Measurements from ENCODE around the gene MMP20.

Gene MMP20

GRCh38 chr11:102604011-102604410, 21.1 kb downstream of the MMP20 start:
- no peak overlapping the region for H3K9ac ChIP-seq (ENCODE audit: low read length)
- H3K4me1 ChIP-seq (ENCODE audit: insufficient read depth, low read length, severe bottlenecking), result no peaks in the 10 kb centered on the region
- no peaks in the 10 kb centered on the region for H3K36me3 ChIP-seq (ENCODE audit: insufficient read depth, low read length)
- no peaks in the 10 kb centered on the region for H3F3A ChIP-seq (ENCODE audit: insufficient read depth, low read length)
- H3K4me2 ChIP-seq (ENCODE audit: low read length), result no peak overlapping the region
- H3K4me3 ChIP-seq (ENCODE audit: low read depth, low read length, poor library complexity, severe bottlenecking), result no peak overlapping the region
- no peak overlapping the region for H3K27ac ChIP-seq (ENCODE audit: low read depth, low read length, poor library complexity, severe bottlenecking)
- no peaks in the 10 kb centered on the region for H4K20me1 ChIP-seq (ENCODE audit: insufficient read depth, low read length)
- H3K79me2 ChIP-seq (ENCODE audit: insufficient read depth, low read length), result no peaks in the 10 kb centered on the region
- no peaks in the 10 kb centered on the region for H3K9me2 ChIP-seq (ENCODE audit: low read depth, low read length)
- no peaks in the 10 kb centered on the region for H3K9me3 ChIP-seq (ENCODE audit: low read length)
- H2AFZ ChIP-seq (ENCODE audit: low read length), result no peak overlapping the region
- no peaks in the 10 kb centered on the region for H3K27me3 ChIP-seq (ENCODE audit: insufficient read depth, low read length)
- no peak for TF ChIP-seq EZH2 (IDR thresholded peaks at IDR 0.05; ENCODE audit: borderline replicate concordance, low read length)
- TF ChIP-seq, protein P1, sequence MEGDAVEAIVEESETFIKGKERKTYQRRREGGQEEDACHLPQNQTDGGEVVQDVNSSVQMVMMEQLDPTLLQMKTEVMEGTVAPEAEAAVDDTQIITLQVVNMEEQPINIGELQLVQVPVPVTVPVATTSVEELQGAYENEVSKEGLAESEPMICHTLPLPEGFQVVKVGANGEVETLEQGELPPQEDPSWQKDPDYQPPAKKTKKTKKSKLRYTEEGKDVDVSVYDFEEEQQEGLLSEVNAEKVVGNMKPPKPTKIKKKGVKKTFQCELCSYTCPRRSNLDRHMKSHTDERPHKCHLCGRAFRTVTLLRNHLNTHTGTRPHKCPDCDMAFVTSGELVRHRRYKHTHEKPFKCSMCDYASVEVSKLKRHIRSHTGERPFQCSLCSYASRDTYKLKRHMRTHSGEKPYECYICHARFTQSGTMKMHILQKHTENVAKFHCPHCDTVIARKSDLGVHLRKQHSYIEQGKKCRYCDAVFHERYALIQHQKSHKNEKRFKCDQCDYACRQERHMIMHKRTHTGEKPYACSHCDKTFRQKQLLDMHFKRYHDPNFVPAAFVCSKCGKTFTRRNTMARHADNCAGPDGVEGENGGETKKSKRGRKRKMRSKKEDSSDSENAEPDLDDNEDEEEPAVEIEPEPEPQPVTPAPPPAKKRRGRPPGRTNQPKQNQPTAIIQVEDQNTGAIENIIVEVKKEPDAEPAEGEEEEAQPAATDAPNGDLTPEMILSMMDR (IDR thresholded peaks at IDR 0.05; ENCODE audit: low read length), result no peak

- Histone ChIP-seq H4K20me1 (ENCODE audit: insufficient read depth, low read length) (no peaks in the 10 kb centered on the region), H3K9me3 (ENCODE audit: low read length) (no peaks in the 10 kb centered on the region), H3K79me2 (ENCODE audit: insufficient read depth, low read length) (no peaks in the 10 kb centered on the region), H3K27me3 (ENCODE audit: insufficient read depth, low read length) (no peaks in the 10 kb centered on the region), H3K9ac (ENCODE audit: low read length) (no peak overlapping the region), H3F3A (ENCODE audit: insufficient read depth, low read length) (no peaks in the 10 kb centered on the region), H3K36me3 (ENCODE audit: insufficient read depth, low read length) (no peaks in the 10 kb centered on the region), H3K4me3 (ENCODE audit: low read depth, low read length, poor library complexity, severe bottlenecking) (no peak overlapping the region), H3K4me2 (ENCODE audit: low read length) (no peak overlapping the region), H3K4me1 (ENCODE audit: insufficient read depth, low read length, severe bottlenecking) (no peaks in the 10 kb centered on the region), H3K27ac (ENCODE audit: low read depth, low read length, poor library complexity, severe bottlenecking) (no peak overlapping the region), H2AFZ (ENCODE audit: low read length) (no peak overlapping the region), H3K9me2 (ENCODE audit: low read depth, low read length) (no peaks in the 10 kb centered on the region)
- TF ChIP-seq, protein P1 (IDR thresholded peaks at IDR 0.05; ENCODE audit: low read length), result no peak
- TF ChIP-seq EZH2 (IDR thresholded peaks at IDR 0.05; ENCODE audit: borderline replicate concordance, low read length), result no peak
Measured at GRCh38 chr11:102603576-102603975, 21.6 kb downstream of the MMP20 start.

DNA sequence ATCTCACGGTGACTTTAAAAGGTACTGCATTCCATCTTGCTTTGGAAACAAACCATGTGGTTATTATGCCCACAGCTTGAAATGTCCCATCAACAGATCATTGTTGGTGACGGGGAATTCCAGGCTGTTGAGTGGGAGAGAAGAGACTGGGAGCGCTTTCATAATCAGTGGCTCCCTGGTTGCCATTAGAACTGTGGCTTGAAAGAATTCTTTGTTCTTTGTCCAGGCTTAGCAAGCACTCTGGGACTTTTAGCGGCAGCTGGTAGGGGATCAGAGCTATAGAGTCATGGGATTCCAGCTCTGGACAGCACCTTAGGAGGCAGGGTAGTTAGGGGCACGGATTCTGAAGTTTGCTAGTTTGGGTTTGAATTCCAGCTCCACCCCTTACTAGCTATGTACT, 22.0 kb downstream of the MMP20 start:
- no peak overlapping the region for H3K9ac ChIP-seq (ENCODE audit: low read length)
- H2AFZ ChIP-seq (ENCODE audit: low read length), result no peak overlapping the region
- H3K27ac ChIP-seq (ENCODE audit: low read depth, low read length, poor library complexity, severe bottlenecking), result no peak overlapping the region
- H3K4me2 ChIP-seq (ENCODE audit: low read length), result no peak overlapping the region
- H3K9me3 ChIP-seq (ENCODE audit: low read length), result no peaks in the 10 kb centered on the region
- TF ChIP-seq, protein P1 (IDR thresholded peaks at IDR 0.05; ENCODE audit: low read length), result no peak
- TF ChIP-seq EZH2 (IDR thresholded peaks at IDR 0.05; ENCODE audit: borderline replicate concordance, low read length), result no peak
- no peaks in the 10 kb centered on the region for H3K4me1 ChIP-seq (ENCODE audit: insufficient read depth, low read length, severe bottlenecking)
- no peaks in the 10 kb centered on the region for H3K27me3 ChIP-seq (ENCODE audit: insufficient read depth, low read length)
- no peaks in the 10 kb centered on the region for H3K36me3 ChIP-seq (ENCODE audit: insufficient read depth, low read length)
- no peaks in the 10 kb centered on the region for H3K79me2 ChIP-seq (ENCODE audit: insufficient read depth, low read length)
- H3F3A ChIP-seq (ENCODE audit: insufficient read depth, low read length), result no peaks in the 10 kb centered on the region
- no peak overlapping the region for H3K4me3 ChIP-seq (ENCODE audit: low read depth, low read length, poor library complexity, severe bottlenecking)
- no peaks in the 10 kb centered on the region for H3K9me2 ChIP-seq (ENCODE audit: low read depth, low read length)
- no peaks in the 10 kb centered on the region for H4K20me1 ChIP-seq (ENCODE audit: insufficient read depth, low read length)
